K562 (cell line): ENCODE results near the gene CCNA1.

Source experiments
- SMARCB1 ChIP-seq: IDR thresholded peaks from 2 replicates; pipeline ENCODE4 v1.6.1; 2011; ENCODE audit warnings: improper control_type of control experiment, low read depth; ENCODE audit not compliant: insufficient read length
- XRCC5 ChIP-seq: fragments of 200-400 bp; formaldehyde crosslinking; IDR thresholded peaks from 2 replicates; pipeline ENCODE4 v1.6.1; 2017; ENCODE audit warnings: low read depth, mild to moderate bottlenecking, low read length

DNA sequence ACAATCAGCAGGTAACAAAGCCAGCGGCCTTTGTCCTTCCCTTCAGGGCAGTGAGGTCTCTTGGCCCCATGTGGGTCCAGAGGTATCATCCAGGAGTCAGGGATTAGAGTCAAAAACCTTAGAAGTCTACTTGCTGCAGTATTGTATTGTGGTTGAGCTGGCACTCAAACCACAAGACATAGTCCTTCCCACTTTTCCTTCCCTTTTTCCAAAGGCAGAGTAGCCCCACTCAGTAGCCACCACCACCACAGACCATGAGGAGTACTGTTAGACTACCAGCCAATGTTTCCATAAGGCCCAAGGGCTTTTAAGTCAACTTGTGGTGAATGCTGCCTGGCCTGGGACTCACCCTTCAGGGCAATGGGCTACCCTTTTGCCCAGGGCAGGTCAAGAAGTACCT lies 27.1 kb upstream of the CCNA1 start:
- TF ChIP-seq XRCC5 (no peak), SMARCB1 (no peak)
